HepG2 (cell line): ENCODE measurements around the gene MIA3. TPM values are rescaled to one million over a fixed set of nuclear protein-coding genes. Genes with fewer than 3 reads are reported as not detected.

Experiments used
- ELF4 ChIP-seq: sonication (generic); formaldehyde crosslinking; IDR thresholded peaks from 2 replicates; pipeline ENCODE4 v1.5.0; 2020; ENCODE audit warnings: missing genetic modification reagents, mild to moderate bottlenecking, moderate library complexity, borderline replicate concordance
- GMEB2 ChIP-seq: IDR thresholded peaks from 2 replicates; pipeline ENCODE4 v1.6.1; 2016; ENCODE audit warnings: missing biosample characterization, missing genetic modification reagents, low read depth
- KIAA2018 ChIP-seq: sonication (generic); formaldehyde crosslinking; IDR thresholded peaks from 2 replicates; pipeline ENCODE4 v1.5.0; 2020; ENCODE audit warnings: mild to moderate bottlenecking, missing genetic modification reagents, borderline replicate concordance
- SMC3 ChIP-seq: IDR thresholded peaks from 2 replicates; pipeline ENCODE4 v1.6.1; 2011; ENCODE audit warnings: low read length, improper control_type of control experiment
- SRSF4 ChIP-seq: fragments of 200-400 bp; formaldehyde crosslinking; IDR thresholded peaks from one replicate; pipeline ENCODE4 v1.6.1; 2018; ENCODE audit warnings: mild to moderate bottlenecking, low read depth, low read length, moderate library complexity; ENCODE audit not compliant: poor library complexity, severe bottlenecking
- ZNF407 ChIP-seq: sonication (generic); formaldehyde crosslinking; IDR thresholded peaks from one replicate; pipeline ENCODE4 v1.5.1; 2020; ENCODE audit warnings: mild to moderate bottlenecking, missing genetic modification reagents; ENCODE audit errors: not compliant biosample characterization
- ZSCAN21 ChIP-seq: sonication (generic); formaldehyde crosslinking; IDR thresholded peaks from 2 replicates; pipeline ENCODE4 v1.8.0; 2022; ENCODE audit warnings: mild to moderate bottlenecking, missing genetic modification reagents, moderate library complexity, borderline replicate concordance
- polyA plus RNA-seq, 8 experiments: library from polyadenylated mRNA; depleted of rRNA in 3 of 8; stranded (reverse) in 7 of 8; unstranded in 1 of 8; fragments of >200 nt; fragmentation: Illumina TruSeq in 4 of 8; extraction: Trizol in 4 of 8; gene quantifications; 2 replicates each; pipeline versions ENCODE4 v1.2.1 to v1.2.3, GENCODE V29; 2011 to 2016; ENCODE audit warnings: low read depth in 4 of 8, missing spikeins in 1 of 8, mixed read lengths in 1 of 8; ENCODE audit not compliant: insufficient read depth in 1 of 8
- total RNA-seq, 5 experiments: library from RNA; depleted of rRNA; stranded (reverse); fragments of >200 nt; fragmentation: Illumina TruSeq; extraction: Trizol; gene quantifications; 2 replicates each; pipeline ENCODE4 v1.2.3, GENCODE V29; 2016; ENCODE audit warnings: low read depth in 1 of 5

The MIA3 gene
- total and polyA plus RNA-seq, 2 of the 13 experiments (the other 11 are each of a cell fraction or from before 2014, with no cell fraction given): 45.6 to 48.7 TPM

DNA sequence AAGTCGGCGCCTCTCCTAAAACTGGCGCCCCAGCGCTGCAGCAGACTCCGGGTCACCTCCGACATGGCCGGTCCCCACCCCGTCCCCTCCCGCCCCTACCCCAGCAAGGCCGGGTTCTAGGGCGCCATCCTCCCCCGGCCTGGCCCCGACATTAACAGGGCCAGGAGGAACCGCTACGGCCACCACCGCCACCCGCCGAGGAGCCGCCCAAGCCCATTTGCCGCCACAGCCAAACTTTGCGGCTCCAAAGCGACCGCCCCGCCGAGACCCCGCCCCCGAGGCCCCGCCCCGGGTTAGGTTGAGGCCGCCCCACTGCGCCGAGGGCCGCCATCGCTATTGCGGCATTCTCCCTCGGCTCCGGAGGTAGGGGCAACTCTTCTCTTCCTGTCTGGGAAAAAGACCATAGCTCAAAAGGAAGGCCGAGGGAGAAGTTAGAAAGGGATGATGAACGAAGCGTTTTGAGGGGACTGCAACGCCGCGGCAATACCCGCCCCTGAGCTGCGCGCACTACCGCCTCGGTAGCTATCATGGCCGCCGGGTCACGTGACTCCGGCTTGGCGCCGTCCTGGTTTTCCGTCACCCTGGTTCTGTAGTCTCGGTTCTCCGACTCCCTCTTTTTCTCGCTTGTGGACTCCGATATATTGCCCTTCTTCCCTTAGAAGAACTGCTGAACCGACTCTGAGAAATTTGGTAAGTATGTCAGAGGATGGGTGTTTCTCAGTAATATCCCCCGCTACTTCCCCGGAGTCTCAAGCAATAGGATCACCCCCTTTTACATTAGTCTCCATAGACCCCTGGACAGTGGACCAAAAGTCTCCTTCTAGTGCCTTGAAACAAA, 94.6 kb downstream of the MIA3 start, which contains the start of the genes AIDA and BROX (continued):
- TF ChIP-seq GMEB2 (CRISPR knock-in tag) (no peak), ZNF407 (CRISPR knock-in tag) (no peak), SMC3 (no peak), KIAA2018 (CRISPR knock-in tag) (no peak), SRSF4 (no peak), ZSCAN21 (peak; percentile 50; the same call in 1 of the 2 replicates), ELF4 (CRISPR knock-in tag) (peak; percentile 93)
